Epithelial cell of proximal tubule (primary cell): ENCODE results near the gene TSFM. TPM values are rescaled to one million over a fixed set of nuclear protein-coding genes. Genes with fewer than 3 reads are reported as not detected.
"Not testable (repeated sequence)": the region's sequence is repeated elsewhere in the genome, so short reads cannot be mapped to it uniquely, and the experiment has no call there.

ENCODE experiments used
- DNase-seq: peaks from one replicate; pipeline ENCODE4 v3.0.0-alpha.2; 2011; ENCODE audit warnings: low read depth
- H3K4me3 ChIP-seq: 2 replicates; pipeline ENCODE4 v1.5.1; 2011; ENCODE audit warnings: low read depth, mild to moderate bottlenecking, low read length
- CTCF ChIP-seq: conservative IDR thresholded peaks from 2 replicates; pipeline ENCODE4 v1.5.1; 2012; ENCODE audit warnings: low read depth, mild to moderate bottlenecking, low read length
- total RNA-seq: library from RNA; depleted of rRNA; stranded (reverse); fragments of >200 nt; gene quantifications from 2 replicates; pipeline ENCODE4 v1.2.3, GENCODE V29; 2015

Gene TSFM
- total RNA-seq, 1 donor from 2014 or later, result 30.6 TPM

- TF ChIP-seq CTCF, result no peak
- no peak for DNase-seq
- H3K4me3 ChIP-seq, result peak overlapping the region; percentile 76
These were observed 11.9 kb upstream of the TSFM start for GRCh38 chr12:57770734-57771133.

GRCh38 chr12:57771236-57771872, 11.2 kb upstream of the TSFM start:
- peak overlapping the region; percentile 76 for H3K4me3 ChIP-seq
- TF ChIP-seq CTCF, result no peak
- no peak for DNase-seq

GRCh38 chr12:57771873-57772428, 10.6 kb upstream of the TSFM start, which contains the start of gene METTL1:
Gene METTL1 (minus strand): TSS chr12:57772105. CDS start chr12:57772083, 22 bp downstream.
- peak within 1 kb of the TSS; percentile 76 for H3K4me3 ChIP-seq
- DNase-seq, result no peak
- TF ChIP-seq CTCF, result no peak

GRCh38 chr12:57772429-57773322, 9.9 kb upstream of the TSFM start, which contains the start of gene EEF1AKMT3:
Gene EEF1AKMT3 (plus strand): TSS chr12:57772614. CDS start chr12:57772725, 111 bp downstream.
- no peak for TF ChIP-seq CTCF
- DNase-seq, result no peak
- H3K4me3 ChIP-seq, result peak within 1 kb of the TSS; percentile 76

GRCh38 chr12:57774634-57775033, 8.0 kb upstream of the TSFM start:
- DNase-seq, result not testable (repeated sequence)

GRCh38 chr12:57775044-57775443, 7.5 kb upstream of the TSFM start:
- no peak for DNase-seq
- no peak overlapping the region for H3K4me3 ChIP-seq
- no peak for TF ChIP-seq CTCF

More at GRCh38 chr12:57774634-57775033, 8.0 kb upstream of the TSFM start:
- H3K4me3 ChIP-seq, result not testable (repeated sequence)
